HepG2 (cell line): ENCODE data around the gene RPLP2. TPM values are rescaled to one million over a fixed set of nuclear protein-coding genes. Genes with fewer than 3 reads are reported as not detected.

ENCODE experiments used
- ARID2 ChIP-seq: sonication (generic); formaldehyde crosslinking; IDR thresholded peaks from 2 replicates; pipeline ENCODE4 v1.8.1; 2022; ENCODE audit warnings: mild to moderate bottlenecking, missing genetic modification reagents, borderline replicate concordance
- BHLHE40 ChIP-seq: IDR thresholded peaks from 2 replicates; pipeline ENCODE4 v1.6.1; 2011; ENCODE audit warnings: low read length, improper control_type of control experiment
- CBFB ChIP-seq: sonication (generic); formaldehyde crosslinking; IDR thresholded peaks from 2 replicates; pipeline ENCODE4 v1.4.0; 2020; ENCODE audit warnings: missing genetic modification reagents
- CCDC6 ChIP-seq: sonication (generic); formaldehyde crosslinking; IDR thresholded peaks from 2 replicates; pipeline ENCODE4 v1.8.1; 2022; ENCODE audit warnings: mild to moderate bottlenecking, missing genetic modification reagents, moderate library complexity
- EEA1 ChIP-seq: sonication (generic); formaldehyde crosslinking; IDR thresholded peaks from 2 replicates; pipeline ENCODE4 v1.5.1; 2020; ENCODE audit warnings: mild to moderate bottlenecking, missing genetic modification reagents, borderline replicate concordance
- ELF3 ChIP-seq: IDR thresholded peaks from 2 replicates; pipeline ENCODE4 v1.6.1; 2016; ENCODE audit warnings: missing genetic modification reagents, missing compliant biosample characterization
- FOSL2 ChIP-seq: sonication (generic); formaldehyde crosslinking; IDR thresholded peaks from 2 replicates; pipeline ENCODE4 v1.4.0; 2020; ENCODE audit warnings: missing genetic modification reagents
- HNF4G ChIP-seq, 2 experiments: sonication (generic) in 1 of 2; formaldehyde crosslinking in 1 of 2; IDR thresholded peaks; 2 replicates each; pipeline versions ENCODE4 v1.4.0 to v1.6.1; 2011 to 2020; ENCODE audit warnings: borderline replicate concordance in 2 of 2, low read depth in 2 of 2, mild to moderate bottlenecking in 2 of 2, low read length in 1 of 2, missing genetic modification reagents in 1 of 2, moderate library complexity in 1 of 2
- KDM5B ChIP-seq: sonication (generic); formaldehyde crosslinking; IDR thresholded peaks from 2 replicates; pipeline ENCODE4 v1.4.0; 2020; ENCODE audit warnings: missing genetic modification reagents, mild to moderate bottlenecking, borderline replicate concordance
- MIXL1 ChIP-seq: IDR thresholded peaks from 2 replicates; pipeline ENCODE4 v1.6.1; 2016
- MXD4 ChIP-seq: IDR thresholded peaks from 2 replicates; pipeline ENCODE4 v1.6.1; 2016; ENCODE audit warnings: mild to moderate bottlenecking, missing biosample characterization, missing genetic modification reagents
- MYC ChIP-seq: sonication (generic); formaldehyde crosslinking; IDR thresholded peaks from 2 replicates; pipeline ENCODE4 v1.9.0; 2021; ENCODE audit warnings: missing genetic modification reagents, borderline replicate concordance
- NONO ChIP-seq, 2 experiments: fragments of 450-650 bp in 1 of 2; sonication (generic) in 1 of 2; formaldehyde crosslinking in 1 of 2; IDR thresholded peaks in 1 of 2; conservative IDR thresholded peaks in 1 of 2; 2 replicates each; pipeline versions ENCODE4 v1.6.1 to v1.8.0; 2017 to 2022; ENCODE audit warnings: mild to moderate bottlenecking in 1 of 2, missing genetic modification reagents in 1 of 2, moderate library complexity in 1 of 2
- NR1H2 ChIP-seq: sonication (generic); formaldehyde crosslinking; IDR thresholded peaks from 2 replicates; pipeline ENCODE4 v1.8.1; 2022; ENCODE audit warnings: low read depth, missing genetic modification reagents, borderline replicate concordance
- POLR2A ChIP-seq, 2 experiments: IDR thresholded peaks; 2 replicates each; pipeline ENCODE4 v1.6.1; 2011; ENCODE audit warnings: low read depth in 2 of 2, low read length in 2 of 2, mild to moderate bottlenecking in 1 of 2, moderate library complexity in 1 of 2; ENCODE audit not compliant: insufficient read depth in 1 of 2
- POLR2AphosphoS2 ChIP-seq: IDR thresholded peaks from 2 replicates; pipeline ENCODE4 v1.6.1; 2011; ENCODE audit warnings: low read depth, low read length, improper control_type of control experiment
- RBM22 ChIP-seq: fragments of 200-400 bp; formaldehyde crosslinking; optimal IDR thresholded peaks from 2 replicates; pipeline ENCODE3; 2017; ENCODE audit warnings: mild to moderate bottlenecking, low read length, moderate library complexity
- ZBTB3 ChIP-seq: sonication (generic); formaldehyde crosslinking; IDR thresholded peaks from 2 replicates; pipeline ENCODE4 v1.4.0; 2020; ENCODE audit warnings: low read depth, mild to moderate bottlenecking, moderate library complexity, missing genetic modification reagents, borderline replicate concordance
- ZFAT ChIP-seq: sonication (generic); formaldehyde crosslinking; conservative IDR thresholded peaks from 2 replicates; pipeline ENCODE4 v1.8.1; 2023; ENCODE audit warnings: missing genetic modification reagents, inconsistent platforms
- ZNF34 ChIP-seq: sonication (generic); formaldehyde crosslinking; IDR thresholded peaks from 2 replicates; pipeline ENCODE4 v1.4.0; 2020; ENCODE audit warnings: mild to moderate bottlenecking, missing genetic modification reagents, borderline replicate concordance
- ZZZ3 ChIP-seq: sonication (generic); formaldehyde crosslinking; IDR thresholded peaks from 2 replicates; pipeline ENCODE4 v1.4.0; 2020; ENCODE audit warnings: missing genetic modification reagents, mild to moderate bottlenecking, borderline replicate concordance
- polyA plus RNA-seq, 8 experiments: library from polyadenylated mRNA; depleted of rRNA in 3 of 8; stranded (reverse) in 7 of 8; unstranded in 1 of 8; fragments of >200 nt; fragmentation: Illumina TruSeq in 4 of 8; extraction: Trizol in 4 of 8; gene quantifications; 2 replicates each; pipeline versions ENCODE4 v1.2.1 to v1.2.3, GENCODE V29; 2011 to 2016; ENCODE audit warnings: low read depth in 4 of 8, missing spikeins in 1 of 8, mixed read lengths in 1 of 8; ENCODE audit not compliant: insufficient read depth in 1 of 8
- total RNA-seq, 5 experiments: library from RNA; depleted of rRNA; stranded (reverse); fragments of >200 nt; fragmentation: Illumina TruSeq; extraction: Trizol; gene quantifications; 2 replicates each; pipeline ENCODE4 v1.2.3, GENCODE V29; 2016; ENCODE audit warnings: low read depth in 1 of 5
- TF ChIP-seq, protein P1 (sequence below): IDR thresholded peaks from 2 replicates; pipeline ENCODE4 v1.6.1; 2016
- TF ChIP-seq, protein P2 (sequence below), 2 experiments: sonication (generic) in 1 of 2; formaldehyde crosslinking in 1 of 2; IDR thresholded peaks; 2 replicates each; pipeline versions ENCODE4 v1.6.1 to v1.9.0; 2014 to 2022; ENCODE audit warnings: antibody characterized with exemption in 1 of 2, borderline replicate concordance in 1 of 2, inconsistent platforms in 1 of 2, low read depth in 1 of 2, missing genetic modification reagents in 1 of 2
- TF ChIP-seq, protein P3 (sequence below): sonication (generic); formaldehyde crosslinking; IDR thresholded peaks from 2 replicates; pipeline ENCODE4 v1.4.0; 2020; ENCODE audit warnings: missing genetic modification reagents

Gene RPLP2
- total and polyA plus RNA-seq, 2 of the 13 experiments (the other 11 are each of a cell fraction or from before 2014, with no cell fraction given): 978 to 2,106 TPM

DNA sequence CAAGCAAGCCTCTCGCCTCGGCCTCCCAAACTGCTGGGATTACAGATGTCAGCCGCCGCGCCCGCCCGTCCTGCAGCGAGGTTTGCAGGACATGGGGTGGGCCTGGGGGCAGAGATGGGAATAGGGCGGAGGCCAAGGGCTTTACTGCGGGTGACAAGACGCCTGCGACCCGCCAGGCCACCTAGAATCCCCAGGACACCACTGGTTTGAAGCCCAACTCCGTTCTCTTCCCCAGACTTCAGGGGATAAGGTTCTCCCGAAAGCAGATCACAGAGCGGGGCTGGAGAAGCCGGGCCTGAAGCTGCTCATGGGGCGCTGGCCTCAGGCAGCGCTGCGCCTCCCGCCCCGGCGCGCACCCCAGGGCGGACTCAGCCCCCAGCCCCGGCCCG is 32.2 kb downstream of the RPLP2 start (continued):
- TF ChIP-seq NONO (IDR thresholded peaks at IDR 0.05): no peak
- no peak for TF ChIP-seq NONO (CRISPR knock-in tag; conservative IDR thresholded peaks at IDR 0.05)
- no peak for TF ChIP-seq KDM5B (CRISPR knock-in tag)
- no peak for TF ChIP-seq ELF3 (CRISPR knock-in tag)
- no peak for TF ChIP-seq RBM22
- no peak for TF ChIP-seq CCDC6 (CRISPR knock-in tag)
- TF ChIP-seq, protein P1, sequence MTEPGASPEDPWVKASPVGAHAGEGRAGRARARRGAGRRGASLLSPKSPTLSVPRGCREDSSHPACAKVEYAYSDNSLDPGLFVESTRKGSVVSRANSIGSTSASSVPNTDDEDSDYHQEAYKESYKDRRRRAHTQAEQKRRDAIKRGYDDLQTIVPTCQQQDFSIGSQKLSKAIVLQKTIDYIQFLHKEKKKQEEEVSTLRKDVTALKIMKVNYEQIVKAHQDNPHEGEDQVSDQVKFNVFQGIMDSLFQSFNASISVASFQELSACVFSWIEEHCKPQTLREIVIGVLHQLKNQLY (CRISPR knock-in tag): no peak
- no peak for TF ChIP-seq ZZZ3 (CRISPR knock-in tag)
- no peak for TF ChIP-seq POLR2AphosphoS2
- TF ChIP-seq, protein P2, sequence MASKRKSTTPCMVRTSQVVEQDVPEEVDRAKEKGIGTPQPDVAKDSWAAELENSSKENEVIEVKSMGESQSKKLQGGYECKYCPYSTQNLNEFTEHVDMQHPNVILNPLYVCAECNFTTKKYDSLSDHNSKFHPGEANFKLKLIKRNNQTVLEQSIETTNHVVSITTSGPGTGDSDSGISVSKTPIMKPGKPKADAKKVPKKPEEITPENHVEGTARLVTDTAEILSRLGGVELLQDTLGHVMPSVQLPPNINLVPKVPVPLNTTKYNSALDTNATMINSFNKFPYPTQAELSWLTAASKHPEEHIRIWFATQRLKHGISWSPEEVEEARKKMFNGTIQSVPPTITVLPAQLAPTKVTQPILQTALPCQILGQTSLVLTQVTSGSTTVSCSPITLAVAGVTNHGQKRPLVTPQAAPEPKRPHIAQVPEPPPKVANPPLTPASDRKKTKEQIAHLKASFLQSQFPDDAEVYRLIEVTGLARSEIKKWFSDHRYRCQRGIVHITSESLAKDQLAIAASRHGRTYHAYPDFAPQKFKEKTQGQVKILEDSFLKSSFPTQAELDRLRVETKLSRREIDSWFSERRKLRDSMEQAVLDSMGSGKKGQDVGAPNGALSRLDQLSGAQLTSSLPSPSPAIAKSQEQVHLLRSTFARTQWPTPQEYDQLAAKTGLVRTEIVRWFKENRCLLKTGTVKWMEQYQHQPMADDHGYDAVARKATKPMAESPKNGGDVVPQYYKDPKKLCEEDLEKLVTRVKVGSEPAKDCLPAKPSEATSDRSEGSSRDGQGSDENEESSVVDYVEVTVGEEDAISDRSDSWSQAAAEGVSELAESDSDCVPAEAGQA (IDR thresholded peaks at IDR 0.05; ENCODE audit: low read depth): no peak
- TF ChIP-seq, protein P2 (CRISPR knock-in tag; IDR thresholded peaks at IDR 0.05; ENCODE audit: borderline replicate concordance): peak; percentile 60; the same call in 1 of the 2 replicates
- no peak for TF ChIP-seq BHLHE40
- no peak for TF ChIP-seq CBFB
- TF ChIP-seq HNF4G (IDR thresholded peaks at IDR 0.05; ENCODE audit: borderline replicate concordance, low read depth, low read length): no peak
- no peak for TF ChIP-seq HNF4G (CRISPR knock-in tag; IDR thresholded peaks at IDR 0.05; ENCODE audit: borderline replicate concordance, low read depth)
- no peak for TF ChIP-seq NR1H2
- no peak for TF ChIP-seq MYC (CRISPR knock-in tag)
- TF ChIP-seq, protein P3, sequence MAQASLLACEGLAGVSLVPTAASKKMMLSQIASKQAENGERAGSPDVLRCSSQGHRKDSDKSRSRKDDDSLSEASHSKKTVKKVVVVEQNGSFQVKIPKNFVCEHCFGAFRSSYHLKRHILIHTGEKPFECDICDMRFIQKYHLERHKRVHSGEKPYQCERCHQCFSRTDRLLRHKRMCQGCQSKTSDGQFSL (CRISPR knock-in tag): no peak
- no peak for TF ChIP-seq FOSL2 (CRISPR knock-in tag)
- no peak for TF ChIP-seq MIXL1 (CRISPR knock-in tag)
- TF ChIP-seq POLR2A (IDR thresholded peaks at IDR 0.05; ENCODE audit: insufficient read depth in 1 of 2, low read depth in 2 of 2, low read length in 2 of 2): no peak
- TF ChIP-seq ZBTB3 (CRISPR knock-in tag): no peak
- TF ChIP-seq ARID2 (CRISPR knock-in tag): no peak
- no peak for TF ChIP-seq ZNF34 (CRISPR knock-in tag)
- no peak for TF ChIP-seq MXD4 (CRISPR knock-in tag)
- 0 out of 2 replicates have a peak, but pooled peaks have one; percentile 12 for TF ChIP-seq ZFAT
- no peak for TF ChIP-seq EEA1 (CRISPR knock-in tag)
